Loucy (cell line): ENCODE measurements around the gene RBM20.
"Not testable (repeated sequence)": the region's sequence is repeated elsewhere in the genome, so short reads cannot be mapped to it uniquely, and the experiment has no call there.

Experiments
- H2AFZ ChIP-seq: fragments of 200-600 bp; sonication (generic); 2 replicates; pipeline ENCODE4 v1.6.0; 2016; ENCODE audit warnings: antibody characterized with exemption, mild to moderate bottlenecking, low read length, moderate library complexity
- H3F3A ChIP-seq: fragments of 200-600 bp; 2 replicates; pipeline ENCODE4 v1.6.0; 2016; ENCODE audit warnings: antibody characterized with exemption, low read depth, mild to moderate bottlenecking
- H3K27me3 ChIP-seq: fragments of 200-600 bp; sonication (generic); 2 replicates; pipeline ENCODE4 v1.6.1; 2014; ENCODE audit warnings: low read length, mild to moderate bottlenecking; ENCODE audit not compliant: insufficient read depth, poor library complexity, severe bottlenecking
- H3K36me3 ChIP-seq: fragments of 200-600 bp; sonication (generic); 2 replicates; pipeline ENCODE4 v1.6.1; 2016; ENCODE audit warnings: low read length; ENCODE audit not compliant: insufficient read depth
- H3K4me1 ChIP-seq: fragments of 200-600 bp; sonication (generic); 2 replicates; pipeline ENCODE4 v1.5.1; 2014; ENCODE audit warnings: low read length, mild to moderate bottlenecking; ENCODE audit not compliant: insufficient read depth, poor library complexity, severe bottlenecking
- H3K4me2 ChIP-seq: fragments of 200-600 bp; sonication (generic); 2 replicates; pipeline ENCODE4 v1.6.0; 2014; ENCODE audit warnings: antibody characterized with exemption, low read length, low read depth, mild to moderate bottlenecking; ENCODE audit not compliant: poor library complexity, severe bottlenecking
- H3K4me3 ChIP-seq: fragments of 200-600 bp; sonication (generic); 2 replicates; pipeline ENCODE4 v1.5.1; 2014; ENCODE audit warnings: low read length, mild to moderate bottlenecking, mixed read lengths; ENCODE audit not compliant: poor library complexity, severe bottlenecking
- H3K79me2 ChIP-seq: fragments of 200-600 bp; sonication (generic); 2 replicates; pipeline ENCODE4 v1.6.1; 2014; ENCODE audit warnings: low read length; ENCODE audit not compliant: insufficient read depth
- H3K9ac ChIP-seq: fragments of 200-600 bp; sonication (generic); 2 replicates; pipeline ENCODE4 v1.6.0; 2014; ENCODE audit warnings: mild to moderate bottlenecking, low read depth, low read length, moderate library complexity; ENCODE audit not compliant: poor library complexity, severe bottlenecking
- H3K9me2 ChIP-seq: fragments of 200-600 bp; sonication (generic); replicated peaks from 2 replicates; pipeline ENCODE4 v1.6.1; 2016; ENCODE audit warnings: low read depth, low read length, mixed read lengths
- H3K9me3 ChIP-seq: fragments of 200-600 bp; sonication (generic); 2 replicates; pipeline ENCODE4 v1.6.1; 2014; ENCODE audit warnings: mild to moderate bottlenecking, antibody characterized with exemption, low read length, low read depth; ENCODE audit not compliant: insufficient read depth
- H4K20me1 ChIP-seq: fragments of 200-600 bp; sonication (generic); 2 replicates; pipeline ENCODE4 v1.6.0; 2014; ENCODE audit warnings: antibody characterized with exemption, low read length, mild to moderate bottlenecking; ENCODE audit not compliant: insufficient read depth, poor library complexity, severe bottlenecking
- EZH2phosphoT487 ChIP-seq: fragments of 200-600 bp; IDR thresholded peaks from 2 replicates; pipeline ENCODE4 v1.6.1; 2018; ENCODE audit warnings: antibody characterized with exemption, mild to moderate bottlenecking, moderate library complexity, borderline replicate concordance
- TF ChIP-seq, protein P1 (sequence below): fragments of 200-600 bp; sonication (generic); conservative IDR thresholded peaks from 2 replicates; pipeline ENCODE4 v1.5.1; 2014; ENCODE audit warnings: mild to moderate bottlenecking, antibody characterized with exemption, low read length

RBM20 gene

DNA sequence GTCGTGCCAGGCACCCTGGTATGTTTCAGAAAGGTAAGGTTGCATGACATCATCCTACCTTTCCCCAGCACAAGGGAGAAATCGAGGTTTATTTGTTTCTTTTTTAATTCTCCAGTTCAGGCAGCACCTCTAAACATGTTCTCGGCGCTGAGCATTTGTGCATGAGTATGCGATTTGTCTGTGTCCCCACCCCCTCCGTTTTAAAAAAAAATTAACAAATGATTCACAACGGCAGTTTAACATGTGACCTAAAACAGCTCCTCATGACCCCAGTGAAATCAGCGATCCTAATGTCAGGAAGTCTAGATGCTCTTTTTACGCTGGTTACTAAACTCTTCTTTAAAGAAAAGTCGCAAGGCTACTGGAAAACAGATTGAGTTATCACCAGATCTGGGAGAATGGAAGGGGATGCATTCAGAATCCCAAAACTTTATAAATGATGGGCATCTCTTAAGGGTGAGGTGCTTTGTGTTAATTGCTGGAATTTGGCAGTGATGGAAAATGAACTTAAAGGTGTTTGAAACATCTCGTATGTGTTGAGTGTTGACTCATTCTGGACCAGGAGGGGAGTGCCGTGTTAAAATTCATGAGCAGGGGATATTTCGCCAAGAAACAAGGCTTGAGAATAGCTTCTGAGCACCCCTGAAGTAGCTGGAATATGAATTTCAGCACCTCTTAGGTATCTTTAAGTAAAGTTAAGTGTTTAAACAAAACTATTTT, 120.8 kb downstream of the RBM20 start:
- no peaks in the 10 kb centered on the region for H3K9me3 ChIP-seq
- H3K79me2 ChIP-seq, result no peaks in the 10 kb centered on the region
- no peak overlapping the region for H3K4me2 ChIP-seq
- no peaks in the 10 kb centered on the region for H3K27me3 ChIP-seq
- no peak for TF ChIP-seq EZH2phosphoT487
- TF ChIP-seq, protein P1, sequence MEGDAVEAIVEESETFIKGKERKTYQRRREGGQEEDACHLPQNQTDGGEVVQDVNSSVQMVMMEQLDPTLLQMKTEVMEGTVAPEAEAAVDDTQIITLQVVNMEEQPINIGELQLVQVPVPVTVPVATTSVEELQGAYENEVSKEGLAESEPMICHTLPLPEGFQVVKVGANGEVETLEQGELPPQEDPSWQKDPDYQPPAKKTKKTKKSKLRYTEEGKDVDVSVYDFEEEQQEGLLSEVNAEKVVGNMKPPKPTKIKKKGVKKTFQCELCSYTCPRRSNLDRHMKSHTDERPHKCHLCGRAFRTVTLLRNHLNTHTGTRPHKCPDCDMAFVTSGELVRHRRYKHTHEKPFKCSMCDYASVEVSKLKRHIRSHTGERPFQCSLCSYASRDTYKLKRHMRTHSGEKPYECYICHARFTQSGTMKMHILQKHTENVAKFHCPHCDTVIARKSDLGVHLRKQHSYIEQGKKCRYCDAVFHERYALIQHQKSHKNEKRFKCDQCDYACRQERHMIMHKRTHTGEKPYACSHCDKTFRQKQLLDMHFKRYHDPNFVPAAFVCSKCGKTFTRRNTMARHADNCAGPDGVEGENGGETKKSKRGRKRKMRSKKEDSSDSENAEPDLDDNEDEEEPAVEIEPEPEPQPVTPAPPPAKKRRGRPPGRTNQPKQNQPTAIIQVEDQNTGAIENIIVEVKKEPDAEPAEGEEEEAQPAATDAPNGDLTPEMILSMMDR, result no peak
- no peak overlapping the region for H2AFZ ChIP-seq
- no peak overlapping the region for H3K4me3 ChIP-seq
- no peaks in the 10 kb centered on the region for H3K36me3 ChIP-seq
- H3F3A ChIP-seq, result no peaks in the 10 kb centered on the region
- H3K9me2 ChIP-seq, result no peaks in the 10 kb centered on the region
- no peaks in the 10 kb centered on the region for H3K4me1 ChIP-seq
- no peak overlapping the region for H3K9ac ChIP-seq
- H4K20me1 ChIP-seq, result no peaks in the 10 kb centered on the region

DNA sequence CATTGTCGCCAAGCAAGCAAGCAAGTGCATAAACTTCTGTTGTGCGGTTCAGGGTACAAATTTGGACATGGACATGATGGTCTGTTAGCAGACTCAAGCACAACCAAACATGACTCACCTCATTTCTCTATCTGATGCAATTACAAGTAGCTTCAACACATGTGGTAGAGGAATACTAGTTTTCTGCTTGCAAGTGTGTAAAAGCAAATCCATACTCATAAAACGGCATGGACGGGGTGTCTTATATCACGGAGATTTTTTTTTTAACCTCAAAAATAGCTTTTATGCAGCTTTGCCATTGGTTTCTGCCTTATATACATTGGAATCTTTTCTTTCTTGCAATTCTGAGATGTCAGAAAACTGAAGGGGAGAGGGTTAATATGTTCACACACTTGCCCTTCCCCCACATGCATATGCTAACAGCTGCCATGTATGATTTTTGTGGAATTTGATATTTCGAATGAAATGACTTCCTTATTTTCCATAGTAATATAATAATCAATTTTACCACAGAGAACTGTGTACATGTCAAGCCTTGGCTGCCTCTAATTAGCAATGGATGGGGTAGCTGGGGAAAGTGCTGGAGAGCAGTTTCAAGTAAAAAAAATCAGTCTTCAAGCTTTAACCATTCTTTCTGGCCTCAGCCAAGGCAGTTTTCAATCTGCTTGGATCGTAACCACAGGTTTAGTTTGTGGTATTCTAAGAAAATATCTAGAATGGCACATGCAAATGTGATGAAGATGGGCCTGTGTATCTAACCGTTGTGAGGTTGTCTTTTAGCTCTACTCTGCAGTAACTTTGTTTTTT, 121.6 kb downstream of the RBM20 start:
- H3K4me2 ChIP-seq, result no peak overlapping the region
- no peaks in the 10 kb centered on the region for H3K36me3 ChIP-seq
- TF ChIP-seq, protein P1, result no peak
- no peak for TF ChIP-seq EZH2phosphoT487
- no peaks in the 10 kb centered on the region for H3K9me3 ChIP-seq
- no peaks in the 10 kb centered on the region for H4K20me1 ChIP-seq
- H3K4me3 ChIP-seq, result no peak overlapping the region
- no peaks in the 10 kb centered on the region for H3K79me2 ChIP-seq
- H2AFZ ChIP-seq, result no peak overlapping the region
- H3K4me1 ChIP-seq, result no peaks in the 10 kb centered on the region
- H3F3A ChIP-seq, result no peaks in the 10 kb centered on the region
- no peaks in the 10 kb centered on the region for H3K9me2 ChIP-seq
- H3K9ac ChIP-seq, result no peak overlapping the region
- no peaks in the 10 kb centered on the region for H3K27me3 ChIP-seq

DNA sequence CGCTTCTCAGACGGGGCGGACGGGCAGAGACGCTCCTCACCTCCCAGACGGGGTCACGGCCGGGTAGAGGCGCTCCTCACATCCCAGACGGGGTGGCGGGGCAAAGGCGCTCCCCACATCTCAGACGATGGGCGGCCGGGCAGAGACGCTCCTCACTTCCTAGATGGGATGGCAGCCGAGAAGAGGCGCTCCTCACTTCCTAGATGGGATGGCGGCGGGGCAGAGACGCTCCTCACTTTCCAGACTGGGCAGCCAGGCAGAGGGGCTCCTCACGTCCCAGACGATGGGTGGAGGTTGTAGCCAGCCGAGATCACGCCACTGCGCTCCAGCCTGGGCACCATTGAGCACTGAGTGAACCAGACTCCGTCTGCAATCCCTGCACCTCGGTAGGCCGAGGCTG, 123.5 kb downstream of the RBM20 start:
- H2AFZ ChIP-seq, H3K9ac ChIP-seq, H3K4me2 ChIP-seq, H3K36me3 ChIP-seq, H3K79me2 ChIP-seq, H3F3A ChIP-seq, H3K4me1 ChIP-seq, H3K4me3 ChIP-seq, H4K20me1 ChIP-seq, H3K27me3 ChIP-seq, H3K9me3 ChIP-seq, H3K9me2 ChIP-seq: not testable (repeated sequence)
